ENCODE results near the gene GPR158.

GRCh38 chr10:25536027-25536426 is 361.2 kb downstream of the GPR158 start:
- TF ChIP-seq EP300 (IDR thresholded peaks at IDR 0.05) (no peak), CTCF (IDR thresholded peaks at IDR 0.05) (no peak)
